K562 (cell line): ENCODE measurements around the gene MAPKAPK2. TPM values are rescaled to one million over a fixed set of nuclear protein-coding genes. Genes with fewer than 3 reads are reported as not detected.
A peak's percentile ranks its signal among the peaks of the same experiment; 100 is the strongest.

ENCODE experiments used
- ELF2 ChIP-seq: fragments of 250-450 bp; sonication (Bioruptor Pico); IDR thresholded peaks from 2 replicates; pipeline ENCODE4 v1.5.0; 2021; ENCODE audit warnings: mild to moderate bottlenecking
- KHSRP ChIP-seq: fragments of 450-650 bp; IDR thresholded peaks from 2 replicates; pipeline ENCODE4 v1.6.1; 2017
- MAFG ChIP-seq: fragments of 450-650 bp; conservative IDR thresholded peaks from 2 replicates; pipeline ENCODE4 v1.6.1; 2016; ENCODE audit warnings: missing genetic modification characterization, missing compliant biosample characterization
- NR4A1 ChIP-seq, 2 experiments: fragments of 250-450 bp in 1 of 2; fragments of 450-650 bp in 1 of 2; sonication (Bioruptor Pico) in 1 of 2; IDR thresholded peaks; 2 replicates each; pipeline versions ENCODE4 v1.4.0 to v1.6.1; 2016 to 2020; ENCODE audit warnings: mild to moderate bottlenecking in 2 of 2, missing compliant biosample characterization in 1 of 2, missing genetic modification characterization in 1 of 2, moderate library complexity in 1 of 2
- TFE3 ChIP-seq: fragments of 450-650 bp; formaldehyde crosslinking; IDR thresholded peaks from 2 replicates; pipeline ENCODE4 v1.4.0; 2020; ENCODE audit warnings: mild to moderate bottlenecking, mixed read lengths
- TGIF2 ChIP-seq: sonication (generic); formaldehyde crosslinking; IDR thresholded peaks from 2 replicates; pipeline ENCODE4 v1.8.1; 2022; ENCODE audit warnings: mild to moderate bottlenecking, missing genetic modification reagents, moderate library complexity
- ZNF23 ChIP-seq: fragments of 250-450 bp; sonication (Bioruptor Pico); IDR thresholded peaks from 2 replicates; pipeline ENCODE4 v1.4.0; 2020; ENCODE audit warnings: mild to moderate bottlenecking
- ZNF444 ChIP-seq: fragments of 250-450 bp; sonication (Bioruptor Pico); IDR thresholded peaks from 2 replicates; pipeline ENCODE4 v1.4.0; 2020; ENCODE audit warnings: mild to moderate bottlenecking, moderate library complexity
- polyA plus RNA-seq, 8 experiments: library from polyadenylated mRNA; depleted of rRNA in 4 of 8; stranded (reverse) in 5 of 8; unstranded in 3 of 8; fragments of >200 nt; fragmentation: Nextera tagmentation in 2 of 8; fragmentation: Illumina TruSeq in 1 of 8; extraction: Ambion mirVana in 2 of 8; extraction: Trizol in 1 of 8; gene quantifications; 2 replicates each; pipeline versions ENCODE4 v1.2.1 to v1.2.3, GENCODE V29; 2011 to 2014; ENCODE audit warnings: inconsistent platforms in 1 of 8, missing spikeins in 1 of 8
- total RNA-seq, 7 experiments: library from RNA; depleted of rRNA in 6 of 7; stranded (reverse); fragments of >200 nt in 6 of 7; fragmentation: Illumina TruSeq in 2 of 7; extraction: Trizol in 2 of 7; gene quantifications; 2 replicates each; pipeline versions ENCODE4 v1.2.1 to v1.2.3, GENCODE V29; 2011 to 2021; ENCODE audit warnings: low replicate concordance in 1 of 7
- TF ChIP-seq, protein P1 (sequence below): fragments of 450-650 bp; IDR thresholded peaks from 2 replicates; pipeline ENCODE4 v1.6.1; 2016; ENCODE audit warnings: low read depth
- TF ChIP-seq, protein P2 (sequence below), 2 experiments: fragments of 450-650 bp; conservative IDR thresholded peaks; 2 replicates each; pipeline ENCODE4 v1.6.1; 2017; ENCODE audit warnings: mild to moderate bottlenecking in 2 of 2, moderate library complexity in 2 of 2
- TF ChIP-seq, protein P3 (sequence below): fragments of 200-800 bp; sonication (Bioruptor generic); IDR thresholded peaks from 2 replicates; pipeline ENCODE4 v1.6.1; 2017; ENCODE audit warnings: missing genetic modification characterization, missing compliant biosample characterization
- TF ChIP-seq, protein P4 (sequence below): fragments of 250-450 bp; sonication (Bioruptor Pico); IDR thresholded peaks from 2 replicates; pipeline ENCODE4 v1.5.0; 2021

The MAPKAPK2 gene
- total and polyA plus RNA-seq, 9 of the 15 experiments (the other 6 are each of a cell fraction or from before 2014, with no cell fraction given), result 0.63 to 94.2 (median 52.1) TPM

GRCh38 chr1:206766251-206766856, 81.6 kb downstream of the MAPKAPK2 start (continued):
- TF ChIP-seq, protein P1, sequence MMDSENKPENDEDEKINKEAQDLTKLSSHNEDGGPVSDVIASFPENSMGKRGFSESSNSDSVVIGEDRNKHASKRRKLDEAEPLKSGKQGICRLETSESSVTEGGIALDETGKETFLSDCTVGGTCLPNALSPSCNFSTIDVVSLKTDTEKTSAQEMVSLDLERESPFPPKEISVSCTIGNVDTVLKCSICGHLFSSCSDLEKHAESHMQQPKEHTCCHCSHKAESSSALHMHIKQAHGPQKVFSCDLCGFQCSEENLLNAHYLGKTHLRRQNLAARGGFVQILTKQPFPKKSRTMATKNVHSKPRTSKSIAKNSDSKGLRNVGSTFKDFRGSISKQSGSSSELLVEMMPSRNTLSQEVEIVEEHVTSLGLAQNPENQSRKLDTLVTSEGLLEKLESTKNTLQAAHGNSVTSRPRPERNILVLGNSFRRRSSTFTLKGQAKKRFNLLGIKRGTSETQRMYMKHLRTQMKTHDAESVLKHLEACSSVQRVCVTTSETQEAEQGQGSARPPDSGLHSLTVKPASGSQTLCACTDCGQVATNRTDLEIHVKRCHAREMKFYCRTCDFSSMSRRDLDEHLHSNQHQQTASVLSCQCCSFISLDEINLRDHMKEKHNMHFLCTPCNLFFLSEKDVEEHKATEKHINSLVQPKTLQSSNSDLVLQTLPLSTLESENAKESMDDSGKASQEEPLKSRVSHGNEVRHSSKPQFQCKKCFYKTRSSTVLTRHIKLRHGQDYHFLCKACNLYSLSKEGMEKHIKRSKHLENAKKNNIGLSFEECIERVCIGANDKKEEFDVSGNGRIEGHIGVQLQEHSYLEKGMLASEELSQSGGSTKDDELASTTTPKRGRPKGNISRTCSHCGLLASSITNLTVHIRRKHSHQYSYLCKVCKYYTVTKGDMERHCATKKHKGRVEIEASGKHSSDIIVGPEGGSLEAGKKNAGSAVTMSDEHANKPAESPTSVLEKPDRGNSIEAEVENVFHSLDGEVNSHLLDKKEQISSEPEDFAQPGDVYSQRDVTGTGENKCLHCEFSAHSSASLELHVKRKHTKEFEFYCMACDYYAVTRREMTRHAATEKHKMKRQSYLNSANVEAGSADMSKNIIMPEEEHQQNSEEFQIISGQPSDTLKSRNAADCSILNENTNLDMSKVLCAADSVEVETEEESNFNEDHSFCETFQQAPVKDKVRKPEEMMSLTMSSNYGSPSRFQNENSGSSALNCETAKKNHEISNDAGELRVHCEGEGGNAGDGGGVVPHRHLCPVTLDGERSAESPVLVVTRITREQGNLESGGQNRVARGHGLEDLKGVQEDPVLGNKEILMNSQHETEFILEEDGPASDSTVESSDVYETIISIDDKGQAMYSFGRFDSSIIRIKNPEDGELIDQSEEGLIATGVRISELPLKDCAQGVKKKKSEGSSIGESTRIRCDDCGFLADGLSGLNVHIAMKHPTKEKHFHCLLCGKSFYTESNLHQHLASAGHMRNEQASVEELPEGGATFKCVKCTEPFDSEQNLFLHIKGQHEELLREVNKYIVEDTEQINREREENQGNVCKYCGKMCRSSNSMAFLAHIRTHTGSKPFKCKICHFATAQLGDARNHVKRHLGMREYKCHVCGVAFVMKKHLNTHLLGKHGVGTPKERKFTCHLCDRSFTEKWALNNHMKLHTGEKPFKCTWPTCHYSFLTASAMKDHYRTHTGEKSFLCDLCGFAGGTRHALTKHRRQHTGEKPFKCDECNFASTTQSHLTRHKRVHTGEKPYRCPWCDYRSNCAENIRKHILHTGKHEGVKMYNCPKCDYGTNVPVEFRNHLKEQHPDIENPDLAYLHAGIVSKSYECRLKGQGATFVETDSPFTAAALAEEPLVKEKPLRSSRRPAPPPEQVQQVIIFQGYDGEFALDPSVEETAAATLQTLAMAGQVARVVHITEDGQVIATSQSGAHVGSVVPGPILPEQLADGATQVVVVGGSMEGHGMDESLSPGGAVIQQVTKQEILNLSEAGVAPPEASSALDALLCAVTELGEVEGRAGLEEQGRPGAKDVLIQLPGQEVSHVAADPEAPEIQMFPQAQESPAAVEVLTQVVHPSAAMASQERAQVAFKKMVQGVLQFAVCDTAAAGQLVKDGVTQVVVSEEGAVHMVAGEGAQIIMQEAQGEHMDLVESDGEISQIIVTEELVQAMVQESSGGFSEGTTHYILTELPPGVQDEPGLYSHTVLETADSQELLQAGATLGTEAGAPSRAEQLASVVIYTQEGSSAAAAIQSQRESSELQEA, result no peak
- TF ChIP-seq KHSRP (no peak), MAFG (tag) (no peak), ZNF444 (CRISPR knock-in tag) (no peak), ZNF23 (no peak), NR4A1 (CRISPR knock-in tag; IDR thresholded peaks at IDR 0.05) (no peak), NR4A1 (tag; IDR thresholded peaks at IDR 0.05) (no peak), ELF2 (CRISPR knock-in tag) (no peak), TGIF2 (CRISPR knock-in tag) (no peak), TFE3 (CRISPR knock-in tag) (peak; percentile 26)
- TF ChIP-seq, protein P2, sequence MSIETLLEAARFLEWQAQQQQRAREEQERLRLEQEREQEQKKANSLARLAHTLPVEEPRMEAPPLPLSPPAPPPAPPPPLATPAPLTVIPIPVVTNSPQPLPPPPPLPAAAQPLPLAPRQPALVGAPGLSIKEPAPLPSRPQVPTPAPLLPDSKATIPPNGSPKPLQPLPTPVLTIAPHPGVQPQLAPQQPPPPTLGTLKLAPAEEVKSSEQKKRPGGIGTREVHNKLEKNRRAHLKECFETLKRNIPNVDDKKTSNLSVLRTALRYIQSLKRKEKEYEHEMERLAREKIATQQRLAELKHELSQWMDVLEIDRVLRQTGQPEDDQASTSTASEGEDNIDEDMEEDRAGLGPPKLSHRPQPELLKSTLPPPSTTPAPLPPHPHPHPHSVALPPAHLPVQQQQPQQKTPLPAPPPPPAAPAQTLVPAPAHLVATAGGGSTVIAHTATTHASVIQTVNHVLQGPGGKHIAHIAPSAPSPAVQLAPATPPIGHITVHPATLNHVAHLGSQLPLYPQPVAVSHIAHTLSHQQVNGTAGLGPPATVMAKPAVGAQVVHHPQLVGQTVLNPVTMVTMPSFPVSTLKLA (conservative IDR thresholded peaks at IDR 0.05), result no peak
- TF ChIP-seq, protein P3, sequence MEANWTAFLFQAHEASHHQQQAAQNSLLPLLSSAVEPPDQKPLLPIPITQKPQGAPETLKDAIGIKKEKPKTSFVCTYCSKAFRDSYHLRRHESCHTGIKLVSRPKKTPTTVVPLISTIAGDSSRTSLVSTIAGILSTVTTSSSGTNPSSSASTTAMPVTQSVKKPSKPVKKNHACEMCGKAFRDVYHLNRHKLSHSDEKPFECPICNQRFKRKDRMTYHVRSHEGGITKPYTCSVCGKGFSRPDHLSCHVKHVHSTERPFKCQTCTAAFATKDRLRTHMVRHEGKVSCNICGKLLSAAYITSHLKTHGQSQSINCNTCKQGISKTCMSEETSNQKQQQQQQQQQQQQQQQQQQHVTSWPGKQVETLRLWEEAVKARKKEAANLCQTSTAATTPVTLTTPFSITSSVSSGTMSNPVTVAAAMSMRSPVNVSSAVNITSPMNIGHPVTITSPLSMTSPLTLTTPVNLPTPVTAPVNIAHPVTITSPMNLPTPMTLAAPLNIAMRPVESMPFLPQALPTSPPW, result peak; percentile 77
- TF ChIP-seq, protein P4, sequence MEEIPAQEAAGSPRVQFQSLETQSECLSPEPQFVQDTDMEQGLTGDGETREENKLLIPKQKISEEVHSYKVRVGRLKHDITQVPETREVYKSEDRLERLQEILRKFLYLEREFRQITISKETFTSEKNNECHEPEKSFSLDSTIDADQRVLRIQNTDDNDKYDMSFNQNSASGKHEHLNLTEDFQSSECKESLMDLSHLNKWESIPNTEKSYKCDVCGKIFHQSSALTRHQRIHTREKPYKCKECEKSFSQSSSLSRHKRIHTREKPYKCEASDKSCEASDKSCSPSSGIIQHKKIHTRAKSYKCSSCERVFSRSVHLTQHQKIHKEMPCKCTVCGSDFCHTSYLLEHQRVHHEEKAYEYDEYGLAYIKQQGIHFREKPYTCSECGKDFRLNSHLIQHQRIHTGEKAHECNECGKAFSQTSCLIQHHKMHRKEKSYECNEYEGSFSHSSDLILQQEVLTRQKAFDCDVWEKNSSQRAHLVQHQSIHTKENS (CRISPR knock-in tag), result no peak
